Upper lobe of left lung (tissue), 6 donors: ENCODE results near the gene ZNF76. TPM values are rescaled to one million over a fixed set of nuclear protein-coding genes. Genes with fewer than 3 reads are reported as not detected.

Experiments
- ATAC-seq, 2 donors: fragments of 200-7000 bp; cut with Tn5 transposase; one replicate each; pipeline ENCODE4 v1.9.1; 2022; ENCODE audit warnings: mild to moderate bottlenecking in 2 of 2, moderate library complexity in 2 of 2; ENCODE audit not compliant: low FRiP score in 2 of 2
- DNase-seq, 2 donors: peaks; one replicate each; pipeline ENCODE4 v3.0.0-alpha.2; 2019 to 2020
- H3K27ac ChIP-seq, 4 donors: fragments of 200-600 bp; sonication (generic); one replicate each; pipeline ENCODE4 v1.5.1; 2016 to 2019
- H3K27me3 ChIP-seq, 4 donors: fragments of 200-600 bp; sonication (generic); one replicate each; pipeline ENCODE4 v1.5.1; 2017 to 2019
- H3K36me3 ChIP-seq, 4 donors: fragments of 200-600 bp; sonication (generic); one replicate each; pipeline ENCODE4 v1.5.1; 2016 to 2019
- H3K4me1 ChIP-seq, 4 donors: fragments of 200-600 bp; sonication (generic); one replicate each; pipeline ENCODE4 v1.5.1; 2018 to 2019
- H3K4me3 ChIP-seq, 4 donors: fragments of 200-600 bp; sonication (generic); one replicate each; pipeline ENCODE4 v1.5.1; 2017 to 2019; ENCODE audit warnings: mild to moderate bottlenecking in 2 of 4, moderate library complexity in 1 of 4
- H3K9me3 ChIP-seq, 4 donors: fragments of 200-600 bp; sonication (generic); one replicate each; pipeline ENCODE4 v1.5.1; 2018 to 2019
- EP300 ChIP-seq, 4 donors: sonication (generic); formaldehyde crosslinking; IDR thresholded peaks; one replicate each; pipeline ENCODE4 v1.5.1; 2017; ENCODE audit warnings: antibody characterized with exemption in 4 of 4, control low read depth in 2 of 4
- POLR2A ChIP-seq, 4 donors: fragments of 450-650 bp; IDR thresholded peaks; one replicate each; pipeline ENCODE4 v1.5.1; 2016 to 2017; ENCODE audit warnings: antibody characterized with exemption in 4 of 4, mild to moderate bottlenecking in 2 of 4
- POLR2AphosphoS5 ChIP-seq, 2 donors: sonication (generic); formaldehyde crosslinking; IDR thresholded peaks; one replicate each; pipeline ENCODE4 v1.5.1; 2017; ENCODE audit warnings: antibody characterized with exemption in 2 of 2
- WGBS, 2 donors: methylation state at CpG; one replicate each; pipeline ENCODE4 v1.1.5; 2017 to 2018; 5-methylcytosine and 5-hydroxymethylcytosine counted together
- total RNA-seq, 6 donors: library from RNA; depleted of rRNA in 4 of 6; stranded (reverse); fragments of >200 nt in 4 of 6; gene quantifications; one replicate each; pipeline versions ENCODE4 v1.1.0 to v1.2.1, GENCODE V29; 2016 to 2021
- TF ChIP-seq, protein P1 (sequence below), 6 experiments: fragments of 450-650 bp in 4 of 6; fragments of 200-600 bp in 2 of 6; sonication (generic) in 2 of 6; IDR thresholded peaks; one replicate each; pipeline ENCODE4 v1.5.1; 2016 to 2019; ENCODE audit warnings: antibody characterized with exemption in 6 of 6
- donor health status: DM: no; HTN: no; CAD: no; lungs with moderate emphysema.
- donor health status: DM: no; HTN: yes; CAD: no; lungs with severe emphysema.

The ZNF76 gene
- total RNA-seq, 6 donors from 2014 or later = 26.8 to 242 (median 38.1) TPM

DNA sequence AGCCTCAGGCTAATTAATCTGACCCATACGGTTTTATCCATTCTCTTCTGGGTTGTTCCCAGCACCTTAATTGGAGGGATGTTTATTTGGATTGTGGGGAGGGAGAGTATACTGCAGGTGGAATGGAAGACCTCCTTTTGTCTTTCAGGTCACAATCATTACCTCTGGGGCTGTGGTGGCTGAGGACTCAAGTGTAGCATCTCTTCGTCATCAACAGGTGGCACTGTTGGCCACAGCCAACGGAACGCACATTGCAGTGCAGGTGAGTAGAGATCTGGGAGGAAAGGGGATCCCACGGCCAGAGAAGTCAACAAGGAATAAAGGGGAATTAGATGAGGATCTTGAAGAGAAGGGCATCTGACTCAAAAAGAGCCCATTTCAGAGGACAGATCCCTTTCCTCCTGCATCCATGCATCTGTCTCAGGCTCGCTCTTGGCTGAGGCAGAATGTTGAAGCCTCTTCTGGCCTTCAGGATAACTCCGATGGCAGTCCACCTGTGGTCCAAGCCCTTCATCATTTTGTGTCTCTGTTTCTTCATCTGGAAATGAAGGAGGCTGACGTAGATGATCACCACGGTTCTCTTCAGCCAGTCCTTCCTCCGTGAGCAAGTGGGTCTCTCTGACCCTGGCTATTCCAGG, 34.9 kb downstream of the ZNF76 start:
- no peak overlapping the region for H3K4me3 ChIP-seq
- no peaks in the 10 kb centered on the region for H3K27me3 ChIP-seq
- no peaks in the 10 kb centered on the region for H3K9me3 ChIP-seq
- TF ChIP-seq POLR2AphosphoS5 (IDR thresholded peaks at IDR 0.05) (no peak), POLR2A (IDR thresholded peaks at IDR 0.05) (no peak)
- TF ChIP-seq, protein P1, sequence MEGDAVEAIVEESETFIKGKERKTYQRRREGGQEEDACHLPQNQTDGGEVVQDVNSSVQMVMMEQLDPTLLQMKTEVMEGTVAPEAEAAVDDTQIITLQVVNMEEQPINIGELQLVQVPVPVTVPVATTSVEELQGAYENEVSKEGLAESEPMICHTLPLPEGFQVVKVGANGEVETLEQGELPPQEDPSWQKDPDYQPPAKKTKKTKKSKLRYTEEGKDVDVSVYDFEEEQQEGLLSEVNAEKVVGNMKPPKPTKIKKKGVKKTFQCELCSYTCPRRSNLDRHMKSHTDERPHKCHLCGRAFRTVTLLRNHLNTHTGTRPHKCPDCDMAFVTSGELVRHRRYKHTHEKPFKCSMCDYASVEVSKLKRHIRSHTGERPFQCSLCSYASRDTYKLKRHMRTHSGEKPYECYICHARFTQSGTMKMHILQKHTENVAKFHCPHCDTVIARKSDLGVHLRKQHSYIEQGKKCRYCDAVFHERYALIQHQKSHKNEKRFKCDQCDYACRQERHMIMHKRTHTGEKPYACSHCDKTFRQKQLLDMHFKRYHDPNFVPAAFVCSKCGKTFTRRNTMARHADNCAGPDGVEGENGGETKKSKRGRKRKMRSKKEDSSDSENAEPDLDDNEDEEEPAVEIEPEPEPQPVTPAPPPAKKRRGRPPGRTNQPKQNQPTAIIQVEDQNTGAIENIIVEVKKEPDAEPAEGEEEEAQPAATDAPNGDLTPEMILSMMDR (IDR thresholded peaks at IDR 0.05) = peak; percentile 44 to 72 (median 60)
- DNase-seq (peak in 1 of 2 donors; percentile 64), ATAC-seq (no peak)
- no peak overlapping the region for H3K27ac ChIP-seq
- 58 to 63% methylated on average over 10 of the region's 10 CpGs for WGBS, 2 donors
- H3K4me1 ChIP-seq = peaks cover 16 to 27% (median 21%) of the 10 kb centered on the region in 4 donors
- H3K36me3 ChIP-seq = peaks cover 20 to 63% (median 47%) of the 10 kb centered on the region in 4 donors

DNA sequence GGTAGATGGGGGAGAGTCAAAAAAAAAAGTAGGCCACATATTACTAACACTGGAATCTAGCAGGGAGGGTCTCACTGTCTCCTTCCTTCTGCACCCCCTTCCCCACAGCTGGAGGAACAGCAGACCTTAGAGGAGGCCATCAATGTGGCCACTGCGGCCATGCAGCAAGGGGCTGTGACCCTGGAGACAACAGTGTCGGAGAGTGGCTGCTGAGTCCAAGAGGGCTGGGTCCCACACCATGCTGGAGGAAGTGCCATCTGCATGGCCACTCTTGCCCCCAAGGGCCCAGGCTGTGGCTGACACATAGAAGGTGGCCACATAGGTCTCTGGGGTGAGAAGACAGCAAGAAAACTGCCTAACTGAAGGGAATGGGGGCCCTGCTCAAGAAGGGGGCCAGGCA, 35.5 kb downstream of the ZNF76 start:
- WGBS, 2 donors = 90 to 100% methylated on average over 2 of the region's 2 CpGs
- peaks cover 16 to 57% (median 42%) of the 10 kb centered on the region in 4 donors for H3K36me3 ChIP-seq
- DNase-seq (no peak), ATAC-seq (no peak)
- H3K4me3 ChIP-seq = no peak overlapping the region
- peaks cover 16 to 31% (median 25%) of the 10 kb centered on the region in 4 donors for H3K4me1 ChIP-seq
- H3K9me3 ChIP-seq = no peaks in the 10 kb centered on the region
- H3K27ac ChIP-seq = no peak overlapping the region
- TF ChIP-seq, protein P1 (IDR thresholded peaks at IDR 0.05) = no peak
- TF ChIP-seq POLR2AphosphoS5 (IDR thresholded peaks at IDR 0.05) = no peak
- no peak for TF ChIP-seq POLR2A (IDR thresholded peaks at IDR 0.05)
- no peak for TF ChIP-seq EP300 (IDR thresholded peaks at IDR 0.05)
- H3K27me3 ChIP-seq = no peaks in the 10 kb centered on the region

DNA sequence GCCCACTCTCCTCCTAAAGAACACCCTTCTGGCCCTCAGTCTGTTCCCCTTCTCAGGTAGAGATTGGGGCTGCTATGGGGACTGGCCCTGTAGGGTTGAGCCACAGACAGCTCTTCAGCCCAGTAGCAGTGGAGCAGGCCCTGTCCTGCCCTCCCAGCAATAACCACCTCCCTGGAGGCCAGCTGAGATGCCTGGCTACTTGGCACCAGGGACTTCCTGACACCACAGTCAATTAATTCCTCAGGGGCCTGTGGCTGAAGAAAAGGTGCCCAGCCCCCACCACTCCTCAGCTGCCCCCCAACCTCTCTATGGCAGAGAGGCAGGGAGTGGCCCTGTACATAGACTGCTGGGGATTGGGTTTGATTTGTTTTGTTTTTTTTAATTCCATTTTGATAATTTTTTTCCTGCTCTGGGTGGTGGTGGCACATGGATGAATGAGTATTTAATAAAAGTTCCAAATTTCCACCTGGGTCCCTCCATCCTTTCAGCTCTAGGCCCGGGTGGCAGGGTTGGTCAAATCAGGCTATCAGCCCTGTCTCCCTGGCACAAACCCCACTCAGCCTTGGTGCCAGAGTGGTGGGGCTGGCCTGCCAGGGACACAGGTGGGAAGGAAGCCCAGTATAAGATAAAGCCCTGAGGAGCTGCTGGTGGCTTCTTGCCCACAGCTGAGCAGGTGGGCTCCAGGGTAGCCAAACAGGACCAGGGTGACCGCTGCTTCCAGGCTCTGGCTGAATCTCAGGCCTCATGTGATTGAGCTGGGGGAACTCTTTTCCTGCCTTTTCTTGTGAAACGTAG, 36.2 kb downstream of the ZNF76 start:
- Histone ChIP-seq H3K4me1 (peaks cover 16 to 34% (median 30%) of the 10 kb centered on the region in 4 donors), H3K27me3 (no peaks in the 10 kb centered on the region), H3K27ac (no peak overlapping the region), H3K9me3 (no peaks in the 10 kb centered on the region), H3K4me3 (no peak overlapping the region), H3K36me3 (peaks cover 11 to 51% (median 35%) of the 10 kb centered on the region in 4 donors)
- ATAC-seq (no peak), DNase-seq (no peak)
- TF ChIP-seq, protein P1 (IDR thresholded peaks at IDR 0.05) = no peak
- no peak for TF ChIP-seq POLR2AphosphoS5 (IDR thresholded peaks at IDR 0.05)
- no peak for TF ChIP-seq POLR2A (IDR thresholded peaks at IDR 0.05)
- no peak for TF ChIP-seq EP300 (IDR thresholded peaks at IDR 0.05)
- WGBS, 2 donors = 56 to 61% methylated on average over 3 of the region's 3 CpGs

DNA sequence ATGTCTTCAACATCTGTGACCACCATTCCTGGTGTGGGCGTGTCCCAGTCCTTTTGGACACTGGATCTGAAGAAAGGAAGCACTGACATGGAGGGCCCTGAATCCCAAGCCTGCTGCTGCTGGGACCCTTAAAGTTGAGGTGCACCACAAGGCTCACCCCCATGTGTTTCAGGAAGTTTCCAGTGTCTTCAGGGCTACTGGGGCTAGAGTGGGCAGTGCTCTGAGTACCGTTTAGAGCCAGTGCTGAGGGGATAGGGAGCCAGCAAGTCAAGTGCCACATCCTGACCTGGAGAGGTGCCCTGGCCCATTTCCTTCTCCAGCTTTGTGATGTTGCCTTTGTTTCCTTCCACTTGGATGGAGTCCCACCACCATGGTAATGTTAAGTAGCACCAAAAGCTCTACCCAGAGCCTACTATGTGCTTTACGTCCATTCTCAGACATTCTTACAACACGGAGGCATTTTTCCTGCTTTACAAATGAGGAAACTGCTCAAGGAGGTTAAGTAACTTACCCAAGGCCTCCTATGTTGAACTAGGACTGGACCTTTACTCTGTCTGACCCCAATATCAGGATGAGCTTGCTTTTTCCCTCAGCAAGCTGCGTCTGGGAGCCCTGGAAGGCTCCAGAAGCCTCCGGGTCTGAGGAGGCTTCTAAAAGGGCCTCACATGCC, 37.5 kb downstream of the ZNF76 start:
- WGBS, 2 donors = 38 to 62% methylated on average over 4 to 6 of the region's 6 CpGs
- no peak for ATAC-seq
- Histone ChIP-seq H3K27me3 (no peaks in the 10 kb centered on the region), H3K36me3 (peaks cover 5 to 37% (median 23%) of the 10 kb centered on the region in 4 donors), H3K4me3 (peak overlapping the region in 2 of 4 donors; percentile 55 to 57), H3K27ac (peak overlapping the region; percentile 73 to 92 (median 86)), H3K4me1 (peaks cover 19 to 37% (median 34%) of the 10 kb centered on the region in 4 donors), H3K9me3 (no peaks in the 10 kb centered on the region)
- TF ChIP-seq POLR2A (IDR thresholded peaks at IDR 0.05) (no peak), EP300 (IDR thresholded peaks at IDR 0.05) (no peak), POLR2AphosphoS5 (IDR thresholded peaks at IDR 0.05) (no peak)
- TF ChIP-seq, protein P1 (IDR thresholded peaks at IDR 0.05) = no peak
- DNase-seq = no peak
